Activated T-cell treated with anti-CD3 and anti-CD28 coated beads, Interleukin-2, amount 50 U/mL, for 48 hours (primary cell): ENCODE measurements around the gene ZNF304.

Source experiments
- DNase-seq, 2 experiments: peaks; one replicate each; pipeline ENCODE4 v3.0.0-alpha.2; 2020

Gene ZNF304

GRCh38 chr19:57350877-57351805 is at the start of gene ZNF304:
Gene ZNF304, plus strand, starts transcription at chr19:57351271. Its CDS starts 394 bp downstream, at chr19:57351665.
- DNase-seq = peak; percentile 84 to 87

DNA sequence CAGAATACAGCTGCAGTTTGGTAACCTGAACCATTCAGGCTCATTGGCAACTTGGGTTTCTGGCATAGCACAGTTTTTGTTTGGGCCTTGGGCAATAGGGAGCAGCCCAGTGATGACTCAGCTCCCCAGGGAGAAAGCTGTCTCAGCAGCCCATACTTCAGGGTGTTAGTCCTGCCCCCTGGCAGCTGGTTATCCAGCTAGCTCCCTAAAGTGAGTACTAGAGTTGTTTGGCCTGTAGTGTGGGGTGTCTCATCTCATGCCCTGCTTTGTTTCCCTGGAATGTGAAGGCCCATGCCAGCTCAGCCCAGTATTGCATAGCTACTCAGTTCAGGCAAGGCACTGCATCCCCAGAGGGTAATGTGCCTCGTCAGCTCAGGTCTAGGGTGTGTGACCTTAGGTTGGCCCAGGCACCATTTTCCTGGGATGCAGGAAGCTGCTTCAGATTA is 49.0 kb upstream of the ZNF304 start:
- no peak for DNase-seq

DNA sequence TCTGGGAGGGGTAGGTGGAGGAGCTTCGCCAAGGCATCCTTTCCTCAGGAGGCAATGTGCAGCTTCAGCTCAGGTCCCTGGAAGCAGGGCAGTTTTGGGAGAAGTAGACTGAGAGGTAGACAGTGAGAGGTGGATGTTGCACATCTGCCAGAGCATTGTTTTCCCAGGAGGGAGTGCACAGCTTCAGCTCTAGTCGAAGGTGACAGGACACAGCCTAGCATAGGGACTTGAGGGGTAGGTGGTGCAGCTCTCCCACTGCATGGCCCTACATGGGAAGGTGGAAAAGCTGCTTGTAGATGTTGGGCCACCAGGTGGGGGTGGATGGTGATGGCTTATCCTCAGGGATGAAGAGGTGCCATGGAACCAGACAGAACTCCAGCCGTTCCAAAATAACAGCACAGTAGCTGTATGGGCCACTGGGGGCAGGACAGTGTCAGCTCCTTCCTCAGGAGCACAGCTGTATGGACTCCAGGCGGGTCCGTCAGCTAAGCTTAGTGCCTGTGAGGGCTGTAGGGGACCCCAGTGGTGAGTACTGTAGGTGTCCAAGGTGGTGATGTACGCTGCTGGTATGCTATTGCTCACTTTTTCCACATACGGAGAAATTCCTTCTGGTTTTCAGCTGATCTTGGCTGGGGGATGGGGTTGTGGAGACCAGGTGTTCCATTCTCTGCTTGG is 48.2 kb upstream of the ZNF304 start:
- DNase-seq = no peak

- DNase-seq = no peak
Observed at GRCh38 chr19:57305056-57305455, 46.0 kb upstream of the ZNF304 start.

DNA sequence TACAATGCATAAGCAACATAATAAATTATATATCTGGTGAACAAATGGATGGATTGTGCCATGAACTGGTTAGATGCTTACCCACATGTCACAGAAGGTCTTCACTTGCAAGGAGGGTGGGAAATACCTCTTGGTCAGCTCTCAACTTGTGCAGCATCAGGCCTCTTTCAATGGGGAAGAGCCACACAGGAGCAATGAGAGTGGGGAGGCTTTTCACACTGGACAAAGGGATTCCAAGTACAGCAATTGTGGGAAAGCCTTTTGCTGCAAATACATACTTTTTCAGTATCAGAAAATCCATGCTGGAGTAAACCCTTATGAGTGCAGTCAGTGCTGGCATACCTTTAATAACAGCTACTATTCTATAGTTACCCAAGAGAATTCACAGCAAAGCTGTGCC is 42.6 kb upstream of the ZNF304 start:
- DNase-seq = no peak

DNA sequence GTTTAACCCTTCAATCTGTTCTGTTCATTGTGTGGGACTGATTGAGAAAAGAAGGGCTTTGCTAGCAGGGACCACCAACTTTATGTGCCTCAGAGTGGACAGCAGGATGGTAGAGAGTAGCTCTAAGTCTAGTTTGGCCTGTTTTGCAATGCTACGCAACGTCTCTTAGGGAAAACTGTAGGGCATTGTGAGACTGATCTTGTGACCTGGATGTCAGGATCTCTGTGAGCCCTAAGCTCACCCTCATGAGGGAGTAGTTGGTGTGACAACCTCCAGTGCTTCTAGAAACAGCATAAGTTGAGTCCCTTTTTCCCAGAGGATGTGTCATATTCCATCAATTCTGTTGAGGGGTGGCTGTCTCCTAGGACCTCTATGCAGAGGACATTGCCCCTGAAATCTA is 40.3 kb upstream of the ZNF304 start:
- DNase-seq = no peak

DNA sequence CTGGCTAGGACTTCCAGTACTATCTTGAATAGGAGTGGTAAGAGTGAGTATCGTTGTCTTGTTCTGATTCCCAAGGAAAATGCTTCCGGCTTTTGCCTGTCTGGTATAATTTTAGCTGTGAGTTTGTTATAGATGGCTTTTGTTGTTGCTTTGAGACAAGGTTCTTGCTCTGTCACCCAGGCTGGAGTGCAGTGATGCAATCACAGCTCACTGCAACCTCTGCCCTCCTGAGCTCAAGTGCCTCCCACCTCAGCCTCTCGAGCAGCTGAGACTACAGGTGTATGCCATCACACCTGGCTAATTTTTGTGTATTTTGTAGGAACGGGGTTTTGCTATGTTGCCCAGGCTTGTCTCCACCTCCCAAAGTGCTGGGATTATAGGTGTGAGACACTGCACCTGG is 36.9 kb upstream of the ZNF304 start:
- DNase-seq = no peak

- DNase-seq = no peak
Observed at GRCh38 chr19:57317503-57317902, 33.6 kb upstream of the ZNF304 start.

DNA sequence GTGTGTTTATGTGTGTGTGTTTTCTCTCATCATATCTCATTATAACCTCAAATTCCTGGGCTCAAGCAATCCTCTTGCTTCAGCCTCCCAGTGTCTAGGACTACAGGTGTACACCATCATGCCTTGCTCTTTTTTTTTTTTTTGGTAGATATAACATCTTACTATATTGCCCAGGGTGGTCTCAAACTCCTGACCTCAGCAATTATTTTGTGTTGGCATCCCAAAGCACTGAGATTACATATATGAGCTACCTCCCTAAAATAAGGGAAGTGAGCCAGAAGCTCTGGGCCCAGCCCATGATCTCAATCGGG is 31.2 kb upstream of the ZNF304 start:
- no peak for DNase-seq

DNA sequence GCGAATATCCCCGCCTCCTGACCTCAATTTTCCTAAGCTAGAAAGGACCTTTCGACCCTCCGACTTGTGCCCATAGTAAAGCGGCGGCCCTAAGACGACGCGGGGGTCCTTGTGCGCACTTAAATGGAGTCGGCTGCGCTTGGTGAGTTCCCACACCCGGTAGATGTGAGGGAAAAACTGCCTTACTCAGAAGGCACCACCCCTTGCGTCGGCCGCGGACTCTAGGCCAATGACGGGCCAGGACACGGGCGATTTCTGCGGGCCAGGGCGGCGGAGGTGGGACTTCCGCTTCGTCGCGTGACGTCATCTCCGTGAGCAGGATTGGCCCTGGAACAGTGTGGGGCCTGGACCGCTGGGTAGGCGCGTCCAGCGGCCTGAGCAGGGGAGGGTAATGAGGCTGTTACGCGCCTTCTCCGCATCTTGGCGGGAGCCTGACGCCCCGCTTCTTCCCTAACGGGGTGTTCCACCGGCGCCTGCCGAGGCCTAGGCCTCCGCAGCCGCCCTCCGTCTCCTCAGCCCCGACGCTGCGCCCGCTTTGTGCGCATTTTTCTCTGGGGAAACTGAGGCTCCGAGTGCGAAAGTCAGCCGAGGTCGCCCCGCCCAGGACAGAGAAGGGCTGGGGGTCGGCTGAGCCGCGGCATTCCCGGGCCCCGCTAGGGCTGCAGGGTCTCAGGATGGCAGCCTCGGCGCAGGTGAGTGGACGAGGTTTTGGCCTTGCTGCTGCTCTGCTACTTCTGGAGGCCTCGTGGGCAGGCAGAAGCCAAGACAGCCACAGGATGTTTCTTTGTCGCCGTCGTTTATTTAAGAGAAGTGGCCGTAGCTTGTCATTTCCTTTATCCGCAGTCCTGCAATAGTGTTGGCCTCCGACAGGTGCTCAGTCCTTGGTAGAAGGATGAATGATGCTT is 30.6 kb upstream of the ZNF304 start, which contains the start of gene ZNF543:
TSS of gene ZNF543 (plus strand) at position 293 of the 905 bp plus-strand sequence. CDS start at position 675, 382 bp downstream.
- DNase-seq = peak; percentile 93 to 94

- no peak for DNase-seq
Observed at GRCh38 chr19:57321116-57321515, 30.0 kb upstream of the ZNF304 start.

- no peak for DNase-seq
Observed at GRCh38 chr19:57321751-57322150, 29.3 kb upstream of the ZNF304 start.

GRCh38 chr19:57324992-57325391 is 26.1 kb upstream of the ZNF304 start:
- DNase-seq = no peak

DNA sequence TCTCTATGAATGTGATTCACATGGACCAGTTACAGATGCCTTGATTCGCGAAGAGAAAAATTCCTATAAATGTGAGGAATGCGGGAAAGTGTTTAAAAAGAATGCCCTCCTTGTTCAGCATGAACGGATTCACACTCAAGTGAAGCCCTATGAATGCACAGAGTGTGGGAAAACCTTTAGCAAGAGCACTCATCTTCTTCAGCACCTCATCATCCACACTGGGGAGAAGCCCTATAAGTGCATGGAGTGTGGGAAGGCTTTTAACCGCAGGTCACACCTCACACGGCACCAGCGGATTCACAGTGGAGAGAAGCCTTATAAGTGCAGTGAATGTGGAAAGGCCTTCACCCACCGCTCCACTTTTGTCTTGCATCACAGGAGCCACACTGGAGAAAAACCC is 23.1 kb upstream of the ZNF304 start:
- DNase-seq = no peak

DNA sequence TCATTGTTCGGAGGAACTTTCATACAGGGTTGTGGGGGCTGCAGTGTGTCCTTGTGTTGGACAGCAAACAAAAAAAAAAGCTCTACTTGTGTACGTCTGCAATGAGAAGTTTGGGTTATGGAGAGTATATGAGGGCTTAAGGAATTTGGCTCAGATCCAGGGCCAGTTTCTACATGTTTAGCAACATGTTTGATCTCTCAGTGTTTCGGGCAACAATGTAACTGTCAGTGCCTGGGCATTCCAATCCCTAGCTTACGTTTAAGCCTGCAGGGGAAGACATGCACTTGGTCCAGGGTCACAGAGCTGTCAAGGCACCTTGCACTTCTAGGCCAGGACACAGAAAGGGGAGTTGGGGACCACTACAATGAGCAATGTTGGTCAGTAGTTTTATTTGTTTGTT is 16.9 kb upstream of the ZNF304 start:
- no peak for DNase-seq

- no peak for DNase-seq
Observed at GRCh38 chr19:57338877-57339276, 12.2 kb upstream of the ZNF304 start.

GRCh38 chr19:57342582-57342981 is 8.5 kb upstream of the ZNF304 start:
- DNase-seq = no peak

DNA sequence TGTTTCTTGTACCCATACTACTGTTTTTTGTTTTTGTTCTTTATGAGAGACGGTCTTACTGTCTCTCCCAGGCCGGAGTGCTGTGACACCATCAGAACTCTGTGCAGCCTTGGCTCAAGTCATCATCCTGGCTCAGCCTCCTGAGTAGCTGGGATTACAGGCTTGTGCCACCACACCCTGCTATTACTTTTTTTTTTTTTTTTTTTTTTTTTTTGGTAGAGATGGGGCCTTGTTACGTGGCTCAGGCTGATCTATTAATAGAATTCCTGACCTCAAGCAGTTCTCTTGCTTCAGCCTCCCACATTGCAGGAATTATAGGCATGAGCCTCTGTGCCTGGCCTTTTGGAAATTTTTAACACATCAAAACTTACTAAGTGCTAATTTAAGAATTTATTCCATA is 2.9 kb upstream of the ZNF304 start:
- DNase-seq = no peak

- DNase-seq = no peak
Observed at GRCh38 chr19:57351867-57352266, 796 bp downstream of the ZNF304 start.

GRCh38 chr19:57355916-57356315 is 4.8 kb downstream of the ZNF304 start:
- no peak for DNase-seq

GRCh38 chr19:57357406-57357805 is 6.3 kb downstream of the ZNF304 start:
- DNase-seq = no peak

GRCh38 chr19:57359300-57359699 is 8.2 kb downstream of the ZNF304 start:
- no peak for DNase-seq

DNA sequence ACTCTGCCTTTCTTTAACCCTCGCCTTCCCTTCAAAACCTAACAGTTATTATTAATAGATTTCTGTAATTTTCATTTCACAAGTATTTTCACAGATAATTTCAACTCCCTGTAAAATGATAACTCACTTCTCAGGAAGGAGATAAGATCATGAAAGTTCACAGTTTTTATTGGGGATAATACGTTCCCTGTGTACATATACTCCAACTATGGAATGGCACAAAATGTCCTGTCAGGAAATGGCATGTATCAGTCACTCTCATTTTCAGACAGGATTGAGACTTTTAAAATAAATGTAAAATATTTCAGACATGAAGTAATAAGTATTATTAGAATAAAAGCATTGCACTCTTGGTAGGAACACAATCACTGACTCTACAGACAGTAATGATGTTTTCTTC is 11.3 kb downstream of the ZNF304 start:
- DNase-seq = no peak
